HG02943 (cell line): Measurements from ENCODE around the gene WARS2.

Experiments used
- ATAC-seq: cut with Tn5 transposase; IDR thresholded peaks from one replicate; pipeline ENCODE4 v1.9.1; 2021; ENCODE audit warnings: mild to moderate bottlenecking, low read depth, moderate library complexity; ENCODE audit not compliant: unreplicated experiment

Gene WARS2

GRCh38 chr1:119086830-119087229 is 53.6 kb downstream of the WARS2 start:
- ATAC-seq: no peak

GRCh38 chr1:119084798-119085197 is 55.7 kb downstream of the WARS2 start:
- ATAC-seq: no peak

- ATAC-seq: no peak
These were observed 56.5 kb downstream of the WARS2 start for GRCh38 chr1:119083980-119084379.

- ATAC-seq: no peak
These were observed 57.0 kb downstream of the WARS2 start for GRCh38 chr1:119083479-119083878.

- no peak for ATAC-seq
These were observed 58.8 kb downstream of the WARS2 start for GRCh38 chr1:119081700-119082099.

GRCh38 chr1:119081267-119081666 is 59.2 kb downstream of the WARS2 start:
- no peak for ATAC-seq

- ATAC-seq: no peak
These were observed 59.9 kb downstream of the WARS2 start for GRCh38 chr1:119080586-119080985.

GRCh38 chr1:119079881-119080280 is 60.6 kb downstream of the WARS2 start:
- no peak for ATAC-seq

- ATAC-seq: no peak
These were observed 64.8 kb downstream of the WARS2 start for GRCh38 chr1:119075614-119076013.

- no peak for ATAC-seq
These were observed 69.1 kb downstream of the WARS2 start for GRCh38 chr1:119071321-119071720.

- ATAC-seq: no peak
These were observed 70.8 kb downstream of the WARS2 start for GRCh38 chr1:119069682-119070081.

- ATAC-seq: no peak
These were observed 72.0 kb downstream of the WARS2 start for GRCh38 chr1:119068427-119068826.

GRCh38 chr1:119061700-119062099 is 78.8 kb downstream of the WARS2 start:
- no peak for ATAC-seq

- ATAC-seq: no peak
These were observed 84.9 kb downstream of the WARS2 start for GRCh38 chr1:119055568-119055967.

- ATAC-seq: no peak
These were observed 86.5 kb downstream of the WARS2 start for GRCh38 chr1:119053917-119054316.

- no peak for ATAC-seq
These were observed 88.2 kb downstream of the WARS2 start for GRCh38 chr1:119052267-119052666.

- ATAC-seq: no peak
These were observed 91.6 kb downstream of the WARS2 start for GRCh38 chr1:119048624-119049404.

GRCh38 chr1:119046785-119047438 is 93.5 kb downstream of the WARS2 start:
- no peak for ATAC-seq

- ATAC-seq: no peak
These were observed 94.0 kb downstream of the WARS2 start for GRCh38 chr1:119046429-119046784.

GRCh38 chr1:119045096-119045746 is 95.2 kb downstream of the WARS2 start:
- ATAC-seq: no peak

GRCh38 chr1:119040906-119041305 is 99.5 kb downstream of the WARS2 start:
- ATAC-seq: no peak

- ATAC-seq: no peak
These were observed 100.0 kb downstream of the WARS2 start for GRCh38 chr1:119040489-119040888.
